HG02943 (cell line): ENCODE measurements around the gene PDCD2L.
A peak's percentile ranks its signal among the peaks of the same experiment; 100 is the strongest.
"Not testable (repeated sequence)": the region's sequence is repeated elsewhere in the genome, so short reads cannot be mapped to it uniquely, and the experiment has no call there.

Source experiments
- ATAC-seq: cut with Tn5 transposase; IDR thresholded peaks from one replicate; pipeline ENCODE4 v1.9.1; 2021; ENCODE audit warnings: mild to moderate bottlenecking, low read depth, moderate library complexity; ENCODE audit not compliant: unreplicated experiment

Gene PDCD2L

DNA sequence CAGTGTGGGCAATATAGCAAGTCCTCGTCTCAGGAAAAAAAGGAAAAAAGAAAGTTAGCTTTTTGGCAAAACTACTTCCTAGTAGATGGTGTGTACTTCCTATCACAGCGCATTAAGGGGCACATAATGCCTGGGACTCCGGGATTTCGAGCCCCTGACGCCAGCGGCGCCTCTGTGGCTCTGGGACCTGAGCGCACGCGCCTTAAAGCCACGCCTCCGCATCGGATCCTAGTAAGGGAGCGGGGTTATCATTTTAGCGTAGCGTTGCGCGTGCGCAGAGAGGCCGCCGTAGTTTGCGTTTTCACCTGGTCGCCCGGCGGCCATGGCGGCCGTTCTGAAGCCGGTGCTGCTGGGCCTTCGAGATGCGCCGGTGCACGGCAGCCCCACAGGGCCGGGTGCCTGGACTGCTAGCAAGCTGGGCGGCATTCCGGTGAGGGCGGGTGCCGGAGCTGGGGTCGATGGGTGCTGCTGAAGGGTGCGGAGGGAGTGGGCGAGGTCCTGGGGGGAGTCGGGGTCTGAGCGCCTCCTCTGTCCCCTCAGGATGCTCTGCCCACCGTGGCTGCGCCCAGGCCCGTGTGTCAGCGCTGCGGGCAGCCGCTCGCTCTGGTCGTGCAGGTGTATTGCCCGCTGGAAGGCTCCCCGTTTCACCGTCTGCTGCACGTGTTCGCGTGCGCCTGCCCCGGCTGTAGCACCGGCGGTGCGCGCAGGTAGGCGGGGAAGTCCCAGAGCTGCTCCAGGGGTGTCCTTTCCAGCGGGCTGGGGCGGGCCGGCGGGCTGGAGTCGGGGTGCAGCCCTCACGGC, at the start of gene PDCD2L:
TSS of gene PDCD2L (plus strand) at position 291 of the 801 bp plus-strand sequence. CDS start at position 323, 32 bp downstream.
- peak; percentile 84 for ATAC-seq

GRCh38 chr19:34355201-34355600, 49.0 kb upstream of the PDCD2L start:
- ATAC-seq = no peak

DNA sequence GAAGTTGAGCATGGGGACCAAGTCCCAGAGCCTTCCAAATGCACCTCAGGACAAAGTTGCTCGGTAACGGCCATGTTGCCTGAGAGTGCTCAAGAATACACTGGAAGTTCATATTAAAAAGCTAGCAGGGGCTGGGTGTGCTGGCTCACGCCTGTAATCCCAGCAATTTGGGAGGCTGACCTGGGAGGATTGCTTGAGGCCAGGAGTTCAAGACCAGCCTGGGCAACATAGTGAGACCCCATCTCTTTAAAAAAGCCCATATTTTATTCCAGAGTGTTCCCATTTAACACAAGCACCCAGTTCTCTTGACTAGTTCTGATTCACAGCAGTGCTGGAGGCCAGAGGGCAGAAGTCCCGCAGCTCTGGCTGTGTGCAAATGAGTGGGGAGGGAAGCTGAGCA, 47.3 kb upstream of the PDCD2L start:
- no peak for ATAC-seq

GRCh38 chr19:34357431-34357830, 46.8 kb upstream of the PDCD2L start:
- ATAC-seq = no peak

DNA sequence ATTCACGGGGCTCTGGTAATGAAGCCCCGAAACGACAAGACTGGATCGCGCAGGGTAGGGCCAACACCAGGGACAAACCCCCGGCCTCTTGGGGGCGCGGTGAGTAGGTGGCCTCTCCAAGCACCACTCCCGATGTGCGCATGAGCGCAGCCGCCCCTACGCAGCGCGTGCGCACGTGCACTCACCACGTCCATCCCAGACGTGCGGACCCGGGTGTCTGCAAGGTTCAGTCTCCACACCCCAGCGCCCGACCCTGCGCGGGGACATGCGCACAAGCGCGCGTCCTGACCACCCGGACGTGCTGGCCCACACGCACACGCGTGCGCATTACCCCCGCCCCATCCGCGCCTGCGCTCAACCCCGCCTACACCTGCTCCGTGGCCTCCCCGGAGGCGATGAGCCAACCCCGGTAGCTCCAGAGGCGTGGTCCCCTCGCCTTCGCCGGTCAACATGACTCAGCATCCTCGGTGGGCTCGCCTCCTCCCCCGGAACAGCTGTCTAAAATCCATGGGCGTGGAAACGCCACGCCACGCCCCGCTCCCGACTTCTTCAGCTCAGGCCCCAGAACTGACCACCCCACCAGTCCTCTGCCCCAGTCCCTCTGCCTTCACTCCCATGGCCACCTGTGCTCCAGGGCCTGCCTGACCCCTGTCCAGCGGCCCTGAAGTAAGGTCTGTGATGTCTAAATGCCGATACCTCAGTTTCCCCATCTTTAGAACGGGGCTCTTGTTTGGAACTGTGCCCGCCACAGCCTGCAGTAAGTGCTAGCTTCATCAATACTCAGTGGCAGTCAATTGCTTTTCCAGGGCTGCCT, 44.9 kb upstream of the PDCD2L start:
- peak; percentile 95 for ATAC-seq

GRCh38 chr19:34359954-34360315, 44.3 kb upstream of the PDCD2L start:
- ATAC-seq = no peak

DNA sequence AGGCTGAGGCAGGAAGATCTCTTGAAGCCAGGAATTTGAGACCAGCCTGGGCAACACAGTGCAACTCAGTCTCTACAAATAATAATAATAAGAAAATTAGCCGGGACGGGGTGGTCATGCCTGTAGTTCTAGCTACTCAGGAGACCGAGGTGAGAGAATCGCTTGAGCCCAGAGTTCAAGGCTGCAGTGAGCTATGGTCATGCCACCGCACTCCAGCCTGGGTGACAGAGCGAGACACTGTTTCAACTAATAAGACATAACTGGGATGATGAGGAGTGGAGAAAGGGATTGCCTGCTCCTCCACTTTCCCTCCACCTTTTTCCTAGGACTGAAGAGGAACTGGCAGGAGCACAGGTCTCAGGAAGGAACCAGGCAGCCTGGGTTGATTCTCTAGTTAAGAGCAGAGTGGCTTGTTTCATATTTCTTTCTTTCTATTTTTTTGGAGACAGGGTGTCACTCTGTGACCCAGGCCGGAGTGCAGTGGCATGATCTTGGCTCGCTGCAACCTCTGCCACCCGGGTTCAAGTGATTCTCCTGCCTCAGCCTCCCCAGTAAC, 43.8 kb upstream of the PDCD2L start:
- ATAC-seq = no peak

DNA sequence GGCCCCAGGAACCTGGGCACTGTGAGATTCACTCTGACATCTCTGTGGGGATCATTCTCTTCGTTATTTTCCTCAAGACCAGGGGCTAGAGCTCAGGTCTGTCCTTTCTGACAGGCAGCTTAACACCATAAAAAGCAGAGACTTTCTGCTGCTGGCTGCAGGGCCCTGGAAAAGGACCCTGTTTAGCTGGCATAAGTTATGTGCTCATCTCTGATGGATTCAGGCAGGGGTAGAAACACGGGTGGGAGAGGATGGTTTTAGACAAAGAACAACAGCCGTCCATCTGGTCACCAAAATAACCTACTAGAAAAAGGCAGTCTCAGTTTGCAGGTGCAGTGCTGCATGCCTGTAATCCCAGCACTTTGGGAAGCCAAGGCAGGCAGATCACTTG, 41.5 kb upstream of the PDCD2L start:
- no peak for ATAC-seq

DNA sequence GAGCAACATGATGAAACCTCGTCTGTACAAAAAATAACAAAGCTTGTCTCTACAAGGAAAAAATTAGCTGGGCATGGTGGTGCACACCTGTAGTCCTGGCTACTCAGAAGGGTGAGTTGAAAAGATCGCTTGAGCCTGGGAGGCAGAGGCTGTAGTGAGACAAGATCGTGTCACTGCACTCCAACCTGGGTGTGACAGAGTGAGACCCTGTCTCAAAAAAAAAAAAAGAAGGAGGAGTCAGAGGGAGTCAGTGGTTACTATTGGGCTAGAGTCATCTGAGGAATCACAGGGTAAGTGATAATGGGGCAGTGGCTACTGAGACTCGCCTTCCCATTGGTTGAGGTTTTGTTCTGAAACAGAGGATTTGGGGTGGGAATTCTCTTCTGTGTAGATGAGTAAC, 41.1 kb upstream of the PDCD2L start:
- ATAC-seq = no peak

GRCh38 chr19:34363930-34364329, 40.3 kb upstream of the PDCD2L start:
- ATAC-seq = no peak

DNA sequence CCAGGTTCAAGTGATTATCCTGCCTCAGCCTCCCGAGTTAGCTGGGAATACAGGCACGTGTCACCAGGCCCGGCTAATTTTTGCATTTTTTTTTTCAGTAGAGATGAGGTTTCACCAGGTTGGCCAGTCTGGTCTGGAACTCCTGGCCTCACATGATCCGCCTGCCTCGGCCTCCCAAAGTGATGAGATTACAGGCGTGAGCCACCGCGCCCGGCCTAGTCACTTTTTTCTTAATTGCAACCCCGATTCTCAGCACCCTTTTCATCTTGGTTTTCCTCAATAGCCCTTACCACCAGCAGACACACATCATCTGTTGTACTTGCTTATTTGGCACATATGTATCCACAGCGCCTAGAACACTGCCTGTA, 39.8 kb upstream of the PDCD2L start:
- no peak for ATAC-seq

DNA sequence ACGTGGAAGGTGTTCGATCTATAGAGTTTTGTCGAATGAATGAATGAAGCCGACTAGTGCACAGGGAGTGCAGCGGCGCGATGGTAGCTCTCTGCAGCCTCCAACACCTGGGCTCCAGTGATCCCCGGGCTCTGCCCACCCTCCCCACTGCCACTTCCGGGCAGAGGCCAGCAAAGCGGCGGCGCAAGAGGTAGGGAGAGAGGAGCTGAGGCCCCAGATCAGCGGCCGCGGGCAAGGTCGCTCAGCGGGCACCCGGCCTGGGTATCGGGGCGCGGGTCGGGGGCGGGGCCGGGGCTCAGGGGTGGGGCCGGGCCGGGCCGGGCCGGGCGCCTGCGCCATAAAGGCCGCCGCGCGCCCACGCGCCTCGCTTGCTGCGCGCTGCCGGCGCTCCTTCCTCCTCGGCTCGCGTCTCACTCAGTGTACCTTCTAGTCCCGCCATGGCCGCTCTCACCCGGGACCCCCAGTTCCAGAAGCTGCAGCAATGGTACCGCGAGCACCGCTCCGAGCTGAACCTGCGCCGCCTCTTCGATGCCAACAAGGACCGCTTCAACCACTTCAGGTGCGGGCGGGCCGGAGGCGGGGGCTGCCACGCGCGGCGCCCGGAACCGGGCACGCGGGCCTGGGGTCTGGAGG, 39.3 kb upstream of the PDCD2L start, which contains the start of gene GPI:
TSS of gene GPI (plus strand) at position 367 of the 633 bp plus-strand sequence. CDS start at position 438, 71 bp downstream.
- peak; percentile 53 for ATAC-seq

GRCh38 chr19:34365463-34366401, 38.5 kb upstream of the PDCD2L start:
- ATAC-seq = no peak

DNA sequence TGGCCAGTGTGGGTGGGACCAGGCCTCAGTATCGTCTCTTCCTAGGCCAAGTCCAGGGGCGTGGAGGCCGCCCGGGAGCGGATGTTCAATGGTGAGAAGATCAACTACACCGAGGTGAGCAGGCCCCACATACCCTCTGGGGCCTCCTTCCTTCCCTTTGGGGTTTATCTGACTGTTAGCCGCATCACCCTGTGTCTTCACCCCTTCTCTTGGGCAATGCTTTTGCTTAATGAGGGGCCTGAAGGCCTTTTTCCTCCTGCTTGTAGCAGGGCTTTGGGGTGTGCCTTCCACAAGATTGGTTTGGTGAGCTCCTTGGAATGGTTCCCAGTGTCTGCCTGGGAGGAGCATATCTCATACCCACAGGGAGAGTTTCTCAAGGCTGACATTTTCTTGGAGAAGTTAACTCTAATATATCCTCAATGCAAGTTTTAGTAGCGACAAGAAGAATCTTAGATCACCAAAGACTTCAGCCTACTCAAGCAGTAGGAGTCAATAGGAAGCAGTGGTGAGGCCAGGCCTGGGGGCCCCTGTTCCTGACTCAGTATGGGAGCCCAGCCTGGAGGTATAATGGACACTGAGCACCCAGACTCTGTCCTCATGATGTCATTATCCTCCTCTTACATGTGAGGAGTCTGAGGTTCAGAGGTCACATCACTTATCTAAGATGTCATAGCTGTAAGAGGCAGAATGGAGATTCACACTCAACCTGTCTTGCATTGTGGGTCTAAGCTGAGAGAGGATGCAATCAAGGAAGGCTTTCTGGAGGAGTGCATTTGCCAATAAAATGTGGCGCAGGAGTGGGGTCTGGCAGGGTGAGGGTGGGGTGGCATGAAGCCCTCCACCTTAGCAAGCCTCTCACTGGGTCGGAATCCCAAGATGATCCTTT, 37.2 kb upstream of the PDCD2L start:
- no peak for ATAC-seq

GRCh38 chr19:34367624-34367957, 36.6 kb upstream of the PDCD2L start:
- ATAC-seq = no peak

- no peak for ATAC-seq
These were observed 35.9 kb upstream of the PDCD2L start for GRCh38 chr19:34368338-34368737.

- not testable (repeated sequence) for ATAC-seq
These were observed 35.0 kb upstream of the PDCD2L start for GRCh38 chr19:34369166-34369565.

DNA sequence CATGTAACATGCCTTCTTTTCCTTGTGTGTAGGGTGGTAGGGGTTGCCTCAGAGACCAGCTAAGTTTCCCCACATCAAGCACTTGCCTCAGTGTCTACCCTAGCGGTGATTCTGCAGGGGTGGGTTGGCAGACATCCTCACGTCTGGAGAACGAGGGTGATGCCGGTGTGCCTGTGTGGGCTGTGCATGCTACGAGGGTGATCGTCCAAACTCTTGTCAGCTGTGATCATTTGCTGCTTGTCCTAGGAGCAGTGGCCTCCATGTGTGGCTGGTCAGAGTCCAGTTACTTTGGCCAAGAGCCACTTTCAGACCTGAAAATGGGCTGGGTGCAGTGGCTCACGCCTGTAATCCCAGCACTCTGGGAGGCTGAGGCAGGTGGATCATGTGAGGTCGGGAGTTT, 34.1 kb upstream of the PDCD2L start:
- no peak for ATAC-seq

- ATAC-seq = no peak
These were observed 33.2 kb upstream of the PDCD2L start for GRCh38 chr19:34370983-34371382.
